ENCODE results near the gene TRIP12. TPM values are rescaled to one million over a fixed set of nuclear protein-coding genes. Genes with fewer than 3 reads are reported as not detected.
A peak's percentile ranks its signal among the peaks of the same experiment; 100 is the strongest.

The TRIP12 gene
- total RNA-seq, 1 donor, result 249 TPM

DNA sequence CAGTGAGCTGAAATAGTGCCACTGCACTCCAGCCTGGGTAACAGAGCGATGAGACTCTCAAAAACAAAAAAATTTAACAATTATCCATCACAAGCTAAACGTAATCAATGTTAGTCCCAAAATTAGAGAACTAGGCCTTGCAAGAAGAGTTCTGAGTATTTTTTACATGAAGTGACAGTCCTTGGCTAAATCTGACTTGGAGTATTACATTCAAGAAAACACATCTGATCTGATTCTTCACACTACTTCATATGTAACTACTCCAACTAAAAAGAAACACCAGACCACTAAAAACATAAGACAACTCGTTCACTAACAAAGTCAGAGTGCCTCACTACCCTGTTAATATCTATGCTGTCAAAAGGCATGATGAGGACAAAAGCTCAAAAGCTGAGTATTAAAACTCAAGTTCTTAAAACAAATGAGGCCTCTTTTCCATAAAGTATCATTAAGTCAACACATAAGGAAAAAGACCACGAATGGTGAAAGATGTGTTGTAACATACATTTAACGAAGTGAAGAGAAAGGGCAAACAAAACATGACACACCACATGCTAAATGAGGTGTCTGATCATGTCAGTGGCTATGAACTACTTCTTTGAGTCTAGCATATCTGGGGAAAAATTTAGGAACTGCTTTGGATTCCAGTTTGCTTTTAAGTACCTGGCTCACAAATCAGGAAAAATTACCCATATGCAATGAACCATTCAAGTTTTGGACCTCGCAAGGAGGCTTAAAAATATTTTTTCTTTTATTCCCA, 42.4 kb downstream of the TRIP12 start:
- H3K4me2 ChIP-seq (ENCODE audit: insufficient read depth, low read length), result no peak overlapping the region
- no peaks in the 10 kb centered on the region for H3K9me3 ChIP-seq (ENCODE audit: low read depth, low read length)
- H3K4me1 ChIP-seq (ENCODE audit: insufficient read depth, low read length), result no peaks in the 10 kb centered on the region
- H3K27me3 ChIP-seq (ENCODE audit: insufficient read depth, low read length), result no peaks in the 10 kb centered on the region
- TF ChIP-seq, protein P1, sequence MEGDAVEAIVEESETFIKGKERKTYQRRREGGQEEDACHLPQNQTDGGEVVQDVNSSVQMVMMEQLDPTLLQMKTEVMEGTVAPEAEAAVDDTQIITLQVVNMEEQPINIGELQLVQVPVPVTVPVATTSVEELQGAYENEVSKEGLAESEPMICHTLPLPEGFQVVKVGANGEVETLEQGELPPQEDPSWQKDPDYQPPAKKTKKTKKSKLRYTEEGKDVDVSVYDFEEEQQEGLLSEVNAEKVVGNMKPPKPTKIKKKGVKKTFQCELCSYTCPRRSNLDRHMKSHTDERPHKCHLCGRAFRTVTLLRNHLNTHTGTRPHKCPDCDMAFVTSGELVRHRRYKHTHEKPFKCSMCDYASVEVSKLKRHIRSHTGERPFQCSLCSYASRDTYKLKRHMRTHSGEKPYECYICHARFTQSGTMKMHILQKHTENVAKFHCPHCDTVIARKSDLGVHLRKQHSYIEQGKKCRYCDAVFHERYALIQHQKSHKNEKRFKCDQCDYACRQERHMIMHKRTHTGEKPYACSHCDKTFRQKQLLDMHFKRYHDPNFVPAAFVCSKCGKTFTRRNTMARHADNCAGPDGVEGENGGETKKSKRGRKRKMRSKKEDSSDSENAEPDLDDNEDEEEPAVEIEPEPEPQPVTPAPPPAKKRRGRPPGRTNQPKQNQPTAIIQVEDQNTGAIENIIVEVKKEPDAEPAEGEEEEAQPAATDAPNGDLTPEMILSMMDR (IDR thresholded peaks at IDR 0.05; ENCODE audit: extremely low read depth, low read depth, low read length), result no peak
- H2AFZ ChIP-seq (ENCODE audit: low read length), result no peak overlapping the region
- peak; percentile 72 for DNase-seq (ENCODE audit: insufficient read length, low spot score, missing footprints)
- H3K27ac ChIP-seq (ENCODE audit: low read depth, low read length), result no peak overlapping the region
- H3K4me3 ChIP-seq (ENCODE audit: insufficient read depth, low read length), result no peak overlapping the region
- H4K20me1 ChIP-seq (ENCODE audit: insufficient read depth, low read length), result peaks cover 26% of the 10 kb centered on the region
- peaks cover 93% of the 10 kb centered on the region for H3K79me2 ChIP-seq (ENCODE audit: insufficient read depth, low read length)
- peaks cover 29% of the 10 kb centered on the region for H3K36me3 ChIP-seq (ENCODE audit: insufficient read depth, low read length)

DNA sequence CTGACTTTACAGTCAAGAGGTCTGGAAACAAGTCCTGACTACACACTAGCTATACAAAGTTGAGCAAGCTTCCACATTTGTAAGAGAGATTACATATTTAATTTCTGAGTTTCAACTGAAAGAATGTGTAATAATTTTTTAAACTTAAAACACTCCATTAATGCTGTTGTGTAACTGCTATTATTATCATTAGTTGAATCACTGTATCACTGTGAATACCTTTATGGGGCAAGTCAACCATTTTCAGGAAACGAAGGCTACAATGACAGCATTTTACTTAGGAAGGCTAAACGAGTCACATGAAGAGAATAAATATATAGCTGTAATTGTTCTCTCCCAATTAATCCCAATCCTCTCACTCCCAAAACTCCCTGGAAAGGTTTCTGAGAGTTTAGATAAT, 46.3 kb downstream of the TRIP12 start:
- no peaks in the 10 kb centered on the region for H3K4me1 ChIP-seq (ENCODE audit: insufficient read depth, low read length)
- H3K4me3 ChIP-seq (ENCODE audit: insufficient read depth, low read length), result no peak overlapping the region
- H4K20me1 ChIP-seq (ENCODE audit: insufficient read depth, low read length), result peaks cover 3% of the 10 kb centered on the region
- no peaks in the 10 kb centered on the region for H3K27me3 ChIP-seq (ENCODE audit: insufficient read depth, low read length)
- DNase-seq (ENCODE audit: insufficient read length, low spot score, missing footprints), result no peak
- H3K79me2 ChIP-seq (ENCODE audit: insufficient read depth, low read length), result peaks cover 87% of the 10 kb centered on the region
- no peaks in the 10 kb centered on the region for H3K9me3 ChIP-seq (ENCODE audit: low read depth, low read length)
- no peak overlapping the region for H2AFZ ChIP-seq (ENCODE audit: low read length)
- no peak overlapping the region for H3K4me2 ChIP-seq (ENCODE audit: insufficient read depth, low read length)
- TF ChIP-seq, protein P1 (IDR thresholded peaks at IDR 0.05; ENCODE audit: extremely low read depth, low read depth, low read length), result no peak
- peaks cover 29% of the 10 kb centered on the region for H3K36me3 ChIP-seq (ENCODE audit: insufficient read depth, low read length)
- H3K27ac ChIP-seq (ENCODE audit: low read depth, low read length), result no peak overlapping the region

DNA sequence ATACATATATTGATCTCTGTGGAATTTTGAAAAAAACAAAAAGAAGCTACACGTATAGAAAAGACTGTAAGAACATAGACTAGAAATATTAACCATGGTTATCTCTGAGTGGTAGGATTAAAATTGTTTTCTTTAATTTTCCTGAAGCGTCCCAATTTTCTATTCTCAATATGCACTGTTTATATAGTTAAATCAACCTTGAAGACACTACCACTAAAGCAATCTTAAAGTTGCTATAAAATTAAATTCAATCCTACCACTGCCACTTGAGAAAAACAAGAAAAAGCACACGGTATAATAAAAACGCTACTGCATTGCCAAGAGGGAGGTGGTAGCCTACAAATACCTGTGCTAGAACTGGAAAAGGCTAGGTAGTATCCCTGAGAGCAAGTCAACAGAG, 47.2 kb downstream of the TRIP12 start:
- H4K20me1 ChIP-seq (ENCODE audit: insufficient read depth, low read length), result peaks cover 4% of the 10 kb centered on the region
- TF ChIP-seq, protein P1 (IDR thresholded peaks at IDR 0.05; ENCODE audit: extremely low read depth, low read depth, low read length), result no peak
- no peaks in the 10 kb centered on the region for H3K4me1 ChIP-seq (ENCODE audit: insufficient read depth, low read length)
- H3K4me2 ChIP-seq (ENCODE audit: insufficient read depth, low read length), result no peak overlapping the region
- H3K9me3 ChIP-seq (ENCODE audit: low read depth, low read length), result no peaks in the 10 kb centered on the region
- H3K79me2 ChIP-seq (ENCODE audit: insufficient read depth, low read length), result peaks cover 87% of the 10 kb centered on the region
- H3K4me3 ChIP-seq (ENCODE audit: insufficient read depth, low read length), result no peak overlapping the region
- H3K36me3 ChIP-seq (ENCODE audit: insufficient read depth, low read length), result peaks cover 27% of the 10 kb centered on the region
- H3K27me3 ChIP-seq (ENCODE audit: insufficient read depth, low read length), result no peaks in the 10 kb centered on the region
- H2AFZ ChIP-seq (ENCODE audit: low read length), result no peak overlapping the region
- no peak overlapping the region for H3K27ac ChIP-seq (ENCODE audit: low read depth, low read length)
- no peak for DNase-seq (ENCODE audit: insufficient read length, low spot score, missing footprints)

DNA sequence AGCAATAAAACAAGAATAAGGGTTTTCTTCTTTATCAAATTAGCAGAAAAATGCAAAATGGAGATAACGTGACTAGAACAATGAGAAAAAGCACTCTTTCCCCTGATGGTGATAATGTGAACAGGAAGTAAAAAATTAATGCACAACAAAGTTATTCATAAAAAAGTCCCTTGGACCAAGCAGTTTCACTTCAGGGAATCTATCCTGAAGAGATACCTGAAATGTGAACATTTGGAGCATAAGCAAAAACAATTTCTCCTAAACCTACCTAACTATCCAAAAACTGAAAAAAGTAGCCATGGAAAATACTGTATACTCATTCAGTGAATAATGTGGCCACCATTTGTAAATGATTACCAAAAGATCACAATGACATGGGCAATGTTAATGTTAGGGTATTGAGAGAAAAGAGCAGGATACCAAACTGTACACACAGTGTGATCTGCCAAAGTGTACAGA, 48.7 kb downstream of the TRIP12 start:
- Histone ChIP-seq H4K20me1 (ENCODE audit: insufficient read depth, low read length) (peaks cover 10% of the 10 kb centered on the region), H3K4me2 (ENCODE audit: insufficient read depth, low read length) (no peak overlapping the region), H3K4me3 (ENCODE audit: insufficient read depth, low read length) (no peak overlapping the region), H3K36me3 (ENCODE audit: insufficient read depth, low read length) (peaks cover 15% of the 10 kb centered on the region), H3K4me1 (ENCODE audit: insufficient read depth, low read length) (no peaks in the 10 kb centered on the region), H3K9me3 (ENCODE audit: low read depth, low read length) (no peaks in the 10 kb centered on the region), H3K79me2 (ENCODE audit: insufficient read depth, low read length) (peaks cover 93% of the 10 kb centered on the region), H3K27me3 (ENCODE audit: insufficient read depth, low read length) (no peaks in the 10 kb centered on the region), H2AFZ (ENCODE audit: low read length) (no peak overlapping the region), H3K27ac (ENCODE audit: low read depth, low read length) (no peak overlapping the region)
- TF ChIP-seq, protein P1 (IDR thresholded peaks at IDR 0.05; ENCODE audit: extremely low read depth, low read depth, low read length), result no peak
- no peak for DNase-seq (ENCODE audit: insufficient read length, low spot score, missing footprints)

Data from osteoblast (primary cell).